T-cell (primary cell): Measurements from ENCODE around the gene ADAM20. TPM values are rescaled to one million over a fixed set of nuclear protein-coding genes. Genes with fewer than 3 reads are reported as not detected.
"Not testable (repeated sequence)": the region's sequence is repeated elsewhere in the genome, so short reads cannot be mapped to it uniquely, and the experiment has no call there.

Experiments used
- ATAC-seq, 4 experiments: fragments of 200-7000 bp in 3 of 4; fragments of 150-1000 bp in 1 of 4; cut with Tn5 transposase; replicated peaks in 1 of 4; 1 replicate in 3 of 4; 2 replicates in 1 of 4; pipeline ENCODE4 v1.10.0; 2021; ENCODE audit warnings: moderate library complexity in 3 of 4, mild to moderate bottlenecking in 2 of 4, moderate number of reproducible peaks in 1 of 4
- CTCF ChIA-PET, 2 donors: fragments of 300-600 bp; sonication (Branson Sonifier 250); formaldehyde crosslinking; loops; one replicate each; lab custom pipeline; 2022; ENCODE audit warnings: antibody characterized with exemption in 2 of 2; lab: Charles Lee
- POLR2A ChIA-PET, 2 donors: fragments of 300-600 bp; sonication (Branson Sonifier 250); formaldehyde crosslinking; loops; one replicate each; lab custom pipeline; 2022; ENCODE audit warnings: antibody characterized with exemption in 2 of 2; lab: Charles Lee
- DNase-seq, 35 experiments: peaks; one replicate each; pipeline versions ENCODE4 v3.0.0 to v3.0.0-alpha.2; 2013 to 2023
- H3K27ac ChIP-seq: one replicate; pipeline ENCODE4 v1.5.1; 2013; ENCODE audit warnings: low read length
- H3K27me3 ChIP-seq, 2 experiments: replicated peaks in 1 of 2; 1 replicate in 1 of 2; 2 replicates in 1 of 2; pipeline versions ENCODE4 v1.6.1 to v1.7.0; 2013; ENCODE audit warnings: low read length in 1 of 2, mixed read lengths in 1 of 2; ENCODE audit not compliant: control insufficient read depth in 2 of 2, insufficient read depth in 2 of 2; ENCODE audit errors: extremely low read depth in 1 of 2
- H3K36me3 ChIP-seq, 2 donors: 1 replicate in 1 of 2; 2 replicates in 1 of 2; pipeline versions ENCODE4 v1.6.1 to v1.7.0; 2013; ENCODE audit warnings: low read length in 1 of 2; ENCODE audit not compliant: control insufficient read depth in 2 of 2, insufficient read depth in 1 of 2; ENCODE audit errors: extremely low read depth in 1 of 2
- H3K4me1 ChIP-seq, 2 experiments: 1 replicate in 1 of 2; 2 replicates in 1 of 2; pipeline versions ENCODE4 v1.6.1 to v1.7.0; 2013; ENCODE audit warnings: low read length in 2 of 2, mixed read lengths in 1 of 2; ENCODE audit not compliant: insufficient read depth in 2 of 2, control insufficient read depth in 1 of 2; ENCODE audit errors: extremely low read depth in 1 of 2
- H3K4me3 ChIP-seq, 2 donors: 1 replicate in 1 of 2; 2 replicates in 1 of 2; pipeline versions ENCODE4 v1.5.1 to v1.7.0; 2013; ENCODE audit warnings: mild to moderate bottlenecking in 2 of 2, low read length in 1 of 2, moderate library complexity in 1 of 2; ENCODE audit not compliant: control insufficient read depth in 1 of 2; ENCODE audit errors: extremely low read depth in 1 of 2
- H3K9me3 ChIP-seq: 2 replicates; pipeline ENCODE4 v1.7.0; 2013
- H3K27ac Mint-ChIP-seq, 2 donors: one replicate each; pipeline ENCODE4 v1.8.0; 2020 to 2021; ENCODE audit warnings: mild to moderate bottlenecking in 2 of 2, mixed read lengths in 2 of 2
- H3K27me3 Mint-ChIP-seq, 2 donors: one replicate each; pipeline ENCODE4 v1.8.0; 2021 to 2022; ENCODE audit warnings: mixed read lengths in 2 of 2
- H3K36me3 Mint-ChIP-seq: one replicate; pipeline ENCODE4 v1.8.0; 2021; ENCODE audit warnings: mixed read lengths
- H3K4me1 Mint-ChIP-seq, 3 donors: one replicate each; pipeline ENCODE4 v1.8.0; 2020 to 2022; ENCODE audit warnings: mixed read lengths in 3 of 3, mild to moderate bottlenecking in 1 of 3
- H3K4me3 Mint-ChIP-seq, 3 donors: one replicate each; pipeline ENCODE4 v1.8.0; 2020 to 2022; ENCODE audit warnings: mild to moderate bottlenecking in 3 of 3, mixed read lengths in 3 of 3, moderate library complexity in 3 of 3
- H3K9me3 Mint-ChIP-seq, 3 donors: one replicate each; pipeline ENCODE4 v1.8.0; 2020 to 2022; ENCODE audit warnings: mixed read lengths in 3 of 3
- WGBS: methylation state at CpG from one replicate; pipeline ENCODE4 v1.1.5; 2013; ENCODE audit warnings: missing lambda C conversion rate; ENCODE audit not compliant: insufficient coverage; 5-methylcytosine and 5-hydroxymethylcytosine counted together
- total RNA-seq, 35 experiments: library from RNA in 6 of 35; stranded (reverse) in 6 of 35; fragments of 120-200 nt in 1 of 35; gene quantifications; one replicate each; pipeline versions ENCODE4 v1.2.1 to v1.2.4 and lab custom pipeline; 2013 to 2026

The ADAM20 gene
- total RNA-seq, 5 donors from 2014 or later (not counting 1 experiment from before 2014, with no cell fraction given) = 0.89 to 1.4 (median 1.2) TPM

GRCh38 chr14:70477356-70478105 lies 57.3 kb downstream of the ADAM20 start:
- H3K4me3 ChIP-seq, H3K4me1 ChIP-seq, H3K27ac Mint-ChIP-seq, DNase-seq, H3K27me3 ChIP-seq, H3K9me3 Mint-ChIP-seq, CTCF ChIA-PET, ATAC-seq, H3K27ac ChIP-seq, H3K4me1 Mint-ChIP-seq, H3K4me3 Mint-ChIP-seq, POLR2A ChIA-PET, H3K36me3 ChIP-seq, H3K27me3 Mint-ChIP-seq, H3K9me3 ChIP-seq: not testable (repeated sequence)
- WGBS = 95% methylated on average over 12 of the region's 57 CpGs
- peaks cover 25% of the 10 kb centered on the region for H3K36me3 Mint-ChIP-seq

GRCh38 chr14:70475459-70475858 lies 59.3 kb downstream of the ADAM20 start:
- H3K4me1 Mint-ChIP-seq, ATAC-seq, H3K27ac ChIP-seq, H3K9me3 ChIP-seq, H3K27ac Mint-ChIP-seq, H3K4me3 Mint-ChIP-seq, H3K36me3 ChIP-seq, POLR2A ChIA-PET, H3K4me1 ChIP-seq, H3K27me3 Mint-ChIP-seq, H3K4me3 ChIP-seq, CTCF ChIA-PET, DNase-seq, H3K9me3 Mint-ChIP-seq, H3K27me3 ChIP-seq: not testable (repeated sequence)
- WGBS = 97% methylated on average over 6 of the region's 13 CpGs
- H3K36me3 Mint-ChIP-seq = peaks cover 40% of the 10 kb centered on the region

- H3K4me3 ChIP-seq = no peak overlapping the region
- ATAC-seq (no peak), DNase-seq (no peak)
- CTCF ChIA-PET = no interaction called here
- no peak overlapping the region for H3K27ac ChIP-seq
- H3K9me3 ChIP-seq = no peaks in the 10 kb centered on the region
- no peak overlapping the region for H3K4me3 Mint-ChIP-seq
- peaks cover 0 to 5% (median 0%) of the 10 kb centered on the region in 3 donors for H3K9me3 Mint-ChIP-seq
- no peaks in the 10 kb centered on the region for H3K27me3 ChIP-seq
- H3K36me3 Mint-ChIP-seq = peaks cover 50% of the 10 kb centered on the region
- H3K4me1 ChIP-seq = no peaks in the 10 kb centered on the region
- no peaks in the 10 kb centered on the region for H3K36me3 ChIP-seq
- no peak overlapping the region for H3K27ac Mint-ChIP-seq
- no peaks in the 10 kb centered on the region for H3K4me1 Mint-ChIP-seq
- H3K27me3 Mint-ChIP-seq = no peaks in the 10 kb centered on the region
- 83% methylated on average over 1 of the region's 2 CpGs for WGBS
- POLR2A ChIA-PET = no interaction called here
These were observed 61.0 kb downstream of the ADAM20 start for GRCh38 chr14:70473825-70474224.

Other genes with a start within 250 kb of the ADAM20 start
- gene COX16, start 175.3 kb downstream of the ADAM20 start, total RNA-seq = 10 to 100 TPM; 13.4 to 25.5 (median 20.3) TPM
- 10 to 100 TPM; 12.4 to 18.6 (median 13.2) TPM for gene SYNJ2BP, start 117.9 kb downstream of the ADAM20 start, total RNA-seq
- under 1 TPM in 2 of 5 donors, not detected in 3; 0.12 to 0.14 TPM for gene ADAM21, start 82.8 kb downstream of the ADAM20 start, total RNA-seq
- 10 to 100 TPM; 45.1 to 96.4 (median 53.3) TPM for gene MED6, start 65.7 kb upstream of the ADAM20 start, total RNA-seq
- 10 to 100 TPM; 14.4 to 23.4 (median 17.8) TPM for gene TTC9, start 106.9 kb upstream of the ADAM20 start, total RNA-seq